ENCODE data around the gene NOC4L.

- no peak for TF ChIP-seq CTCF (IDR thresholded peaks at IDR 0.05; ENCODE audit: insufficient read depth, low read length, poor library complexity, severe bottlenecking)
- no peak for TF ChIP-seq EZH2phosphoT487 (conservative IDR thresholded peaks at IDR 0.05; ENCODE audit: low read length)
These were observed 32.2 kb downstream of the NOC4L start for GRCh38 chr12:132176385-132176919.

Data from SU-DHL-6 (cell line).